Measurements from ENCODE around the gene B3GLCT.

- TF ChIP-seq CTCF (IDR thresholded peaks at IDR 0.05) (no peak), EP300 (IDR thresholded peaks at IDR 0.05) (no peak)
These were observed 147.1 kb downstream of the B3GLCT start for GRCh38 chr13:31346891-31347290.

Data from ovary (tissue), 3 donors.